Fibroblast of skin of left quadriceps (primary cell): ENCODE results near the gene PRKG1.
A peak's percentile ranks its signal among the peaks of the same experiment; 100 is the strongest.
"Not testable (repeated sequence)": the region's sequence is repeated elsewhere in the genome, so short reads cannot be mapped to it uniquely, and the experiment has no call there.

Experiments
- DNase-seq, 2 experiments: peaks; one replicate each; pipeline ENCODE4 v3.0.0-alpha.2; 2013; ENCODE audit warnings: low read depth in 2 of 2

PRKG1 gene

DNA sequence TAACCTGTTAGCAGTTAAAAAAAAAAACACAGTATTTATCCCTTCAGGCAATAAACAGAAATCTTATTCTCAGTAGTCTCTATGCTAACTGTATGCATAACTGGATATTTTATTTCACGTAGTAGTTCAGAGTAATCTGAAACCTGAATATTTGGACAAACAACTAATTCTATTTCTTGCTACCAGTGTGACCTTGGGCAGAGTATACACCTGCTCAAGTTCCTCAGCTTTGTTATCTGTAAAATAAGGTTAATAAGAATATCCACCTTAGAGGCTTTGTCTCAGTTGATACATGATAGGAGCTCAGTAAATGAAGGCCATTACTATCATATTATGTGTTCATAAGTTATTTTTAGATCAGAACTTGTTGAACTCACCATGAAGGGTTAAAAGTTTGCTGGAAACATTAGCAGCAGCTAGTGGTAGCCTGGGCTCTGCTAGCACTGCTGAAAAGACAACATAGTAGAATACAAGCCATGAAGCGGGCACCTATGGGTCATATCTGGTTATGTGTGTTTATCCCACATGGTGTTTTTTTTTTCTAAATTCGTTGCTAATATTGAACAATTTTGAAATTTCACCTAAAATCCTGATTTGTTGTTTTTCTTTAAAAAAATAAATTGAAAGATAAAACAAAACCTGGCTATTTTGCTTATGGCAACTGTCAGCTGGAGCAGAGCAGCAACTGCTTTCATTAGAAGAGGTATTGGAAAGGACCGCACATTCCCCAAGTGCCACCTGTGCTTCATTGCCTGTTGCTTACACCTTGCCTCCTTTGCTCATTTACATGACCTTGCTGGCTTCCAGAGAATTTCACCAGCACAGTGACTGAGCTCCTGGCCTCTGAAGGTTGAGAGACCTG, 303.0 kb downstream of the PRKG1 start:
- DNase-seq, result no peak

DNA sequence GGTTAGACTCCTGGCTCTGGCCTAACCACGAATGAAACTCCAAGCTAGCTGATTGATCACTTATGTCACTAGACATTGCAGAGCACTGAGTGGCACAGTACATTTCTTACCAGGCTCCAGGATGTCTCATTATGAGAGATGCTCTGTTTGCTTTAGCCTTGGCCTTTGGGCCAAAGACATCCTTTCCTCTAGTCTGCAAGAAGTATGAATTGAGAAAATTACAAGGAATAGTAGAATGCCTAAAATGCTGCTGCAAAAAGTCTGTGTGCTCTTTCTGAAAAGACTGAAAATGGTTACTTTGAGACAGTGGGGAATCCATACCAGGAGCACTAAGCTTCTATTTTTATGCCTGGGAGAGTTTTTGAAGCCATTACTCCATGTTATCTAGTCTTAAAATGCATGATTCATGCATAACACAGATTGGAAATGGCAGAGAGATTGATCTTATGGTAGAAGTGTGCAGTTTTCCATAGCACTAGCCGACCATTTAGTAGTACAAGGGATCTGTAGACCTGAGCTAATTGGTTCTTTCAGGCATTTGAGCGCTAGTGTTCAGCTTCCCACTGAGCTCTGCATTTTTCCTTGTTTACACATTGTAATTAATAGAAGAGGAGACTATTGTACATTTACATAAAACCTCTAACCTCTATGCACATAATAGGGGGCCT, 303.8 kb downstream of the PRKG1 start:
- no peak for DNase-seq

DNA sequence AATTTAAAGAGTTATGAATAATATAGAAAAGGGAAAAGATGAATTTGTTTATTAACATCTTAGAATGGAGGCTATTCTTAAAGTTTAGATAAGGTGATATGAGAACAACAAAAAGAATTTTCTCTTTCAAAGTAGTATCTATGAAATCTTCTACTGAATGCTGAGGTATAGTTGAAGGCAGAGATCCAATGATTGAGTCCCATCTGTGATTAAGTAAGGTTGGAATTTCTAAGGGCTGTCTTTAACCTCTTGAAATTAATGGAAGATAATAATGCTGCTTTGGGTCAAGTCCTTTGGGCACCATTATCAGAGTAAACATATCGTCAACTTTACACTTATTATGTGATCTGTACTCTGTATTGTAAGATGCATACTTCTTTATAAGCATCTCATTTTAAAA, 307.9 kb downstream of the PRKG1 start:
- no peak for DNase-seq

DNA sequence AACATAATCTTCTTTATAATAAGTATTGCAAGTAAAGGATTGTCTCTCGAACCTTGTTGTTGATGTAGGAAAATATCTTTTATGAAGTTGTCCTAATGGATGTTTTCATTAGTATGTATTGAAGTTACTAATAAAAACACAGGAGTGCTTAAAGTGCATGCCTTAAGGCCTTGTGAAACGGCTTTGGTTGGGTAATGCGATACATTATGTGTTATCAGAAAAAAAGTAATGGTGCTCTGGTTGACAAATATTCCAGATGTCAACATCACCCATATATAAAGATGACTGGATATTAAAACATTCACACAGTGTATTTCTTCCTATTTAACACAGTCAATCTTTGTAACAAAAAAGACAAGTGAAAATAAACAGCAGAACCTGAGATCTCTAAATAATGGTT, 310.7 kb downstream of the PRKG1 start:
- no peak for DNase-seq

DNA sequence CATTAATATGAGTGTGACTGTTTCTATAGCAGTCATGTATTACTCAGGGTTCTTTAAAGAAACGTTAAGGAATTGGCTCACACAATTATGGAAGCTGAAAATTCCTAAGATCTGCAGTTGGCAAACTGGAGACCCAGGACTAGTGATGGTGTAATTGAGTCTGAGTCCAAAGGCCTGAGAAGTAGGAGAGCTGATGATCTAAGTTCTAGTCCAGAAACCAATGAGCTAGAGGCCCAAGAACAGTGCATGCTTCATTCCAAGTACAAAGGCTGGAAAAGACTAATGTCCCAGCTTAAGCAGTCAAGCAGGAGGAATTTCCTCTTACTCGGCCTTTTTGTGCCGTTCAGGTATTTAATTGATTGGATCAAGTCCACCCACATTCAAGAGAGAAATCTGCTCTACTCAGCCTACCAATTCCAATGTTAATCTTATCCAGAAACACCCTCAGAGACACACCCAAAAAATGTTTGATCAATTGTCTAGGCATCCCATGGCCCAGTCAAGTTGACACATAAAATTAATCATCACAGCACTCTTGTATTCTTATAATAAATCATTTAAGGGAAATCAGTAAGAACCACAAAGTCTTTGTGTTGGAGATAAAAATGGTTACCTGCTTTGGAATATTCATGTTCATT, 312.1 kb downstream of the PRKG1 start:
- no peak for DNase-seq

DNA sequence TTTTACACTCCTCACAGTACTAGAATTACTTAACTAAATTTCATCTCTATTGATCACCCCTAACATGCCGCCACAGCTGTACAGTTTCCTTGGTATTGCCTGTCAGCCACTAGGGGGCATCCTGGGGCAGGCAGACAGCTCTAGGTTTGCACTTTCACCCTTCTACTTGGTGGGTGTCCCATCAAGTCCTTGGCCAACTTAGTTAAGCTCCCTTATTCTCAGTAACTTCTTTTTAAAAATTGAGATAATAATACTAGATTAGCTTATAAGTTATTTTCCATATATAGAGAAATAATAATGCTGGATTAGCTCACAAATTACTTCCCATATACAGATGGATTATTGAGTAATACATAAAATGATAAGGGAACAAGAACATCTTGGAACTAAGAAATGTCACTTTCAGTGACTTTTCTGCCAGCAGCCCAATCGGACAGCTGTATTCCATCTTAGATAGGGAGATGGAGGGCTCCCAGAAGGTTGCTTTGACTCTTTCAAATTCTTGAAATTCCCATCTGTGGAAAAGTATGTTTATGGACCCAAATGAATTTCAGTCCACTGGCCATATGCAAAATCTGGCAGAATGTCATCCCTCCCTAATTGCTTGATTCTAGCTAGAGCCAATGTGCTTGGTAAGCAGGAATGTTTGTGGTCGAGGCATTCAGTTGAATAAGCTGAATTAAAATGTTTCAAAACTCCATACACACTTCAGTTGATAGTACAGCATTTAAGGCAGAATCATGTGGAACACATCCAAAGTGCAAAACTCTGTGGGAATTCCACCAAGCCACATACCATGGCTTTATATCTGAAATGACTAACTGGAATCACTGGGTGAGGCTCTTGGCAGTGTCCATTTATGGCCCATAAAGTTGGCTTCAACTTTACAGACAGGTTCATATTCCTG, 315.4 kb downstream of the PRKG1 start:
- peak; percentile 100 for DNase-seq

DNA sequence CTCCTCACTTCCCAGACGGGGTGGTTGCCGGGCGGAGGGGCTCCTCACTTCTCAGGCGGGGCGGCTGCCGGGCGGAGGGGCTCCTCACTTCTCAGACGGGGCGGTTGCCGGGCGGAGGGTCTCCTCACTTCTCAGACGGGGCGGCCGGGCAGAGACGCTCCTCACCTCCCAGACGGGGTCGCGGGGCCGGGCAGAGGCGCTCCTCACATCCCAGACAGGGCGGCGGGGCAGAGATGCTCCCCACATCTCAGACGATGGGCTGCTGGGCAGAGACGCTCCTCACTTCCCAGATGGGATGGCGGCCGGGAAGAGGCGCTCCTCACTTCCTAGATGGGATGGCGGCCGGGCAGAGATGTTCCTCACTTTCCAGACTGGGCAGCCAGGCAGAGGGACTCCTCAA, 318.7 kb downstream of the PRKG1 start:
- DNase-seq, result not testable (repeated sequence)

DNA sequence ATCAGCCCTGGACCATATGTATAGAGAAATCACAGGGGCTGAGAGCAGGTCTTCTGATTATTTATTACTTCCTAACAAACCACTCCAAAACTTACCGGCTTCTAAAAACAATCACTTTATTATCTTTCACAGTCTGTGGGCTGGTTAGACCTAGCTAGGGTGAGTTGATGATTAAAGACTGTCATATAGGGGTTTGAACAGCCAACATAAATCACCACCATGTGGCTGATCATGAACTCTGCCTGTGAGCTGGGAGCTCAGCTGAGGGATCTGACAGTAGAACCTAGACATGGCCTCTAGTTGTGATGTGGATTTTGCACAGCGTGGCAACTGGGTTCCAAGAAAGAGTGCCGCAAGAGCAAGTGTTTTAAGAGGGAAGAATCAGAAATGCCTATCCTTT, 319.8 kb downstream of the PRKG1 start:
- DNase-seq, result no peak

DNA sequence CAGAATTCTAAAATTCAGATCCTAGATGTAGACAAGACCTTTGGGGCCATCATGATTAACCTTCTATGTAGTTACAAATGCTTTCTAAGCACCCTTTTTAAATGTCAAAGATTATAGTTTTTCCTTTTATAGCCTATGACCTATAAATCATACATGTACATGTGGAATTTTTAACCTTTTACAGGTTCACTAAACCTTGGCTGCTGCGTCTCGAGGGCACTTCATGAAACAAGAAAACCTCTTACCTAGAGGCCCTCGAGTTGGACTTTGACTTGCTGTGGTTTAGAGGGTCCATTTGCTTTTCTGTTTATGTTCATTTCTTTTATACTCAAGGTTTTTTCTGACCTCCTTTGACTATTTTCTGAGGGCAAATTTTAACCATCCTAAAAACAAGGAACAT, 323.0 kb downstream of the PRKG1 start:
- no peak for DNase-seq

DNA sequence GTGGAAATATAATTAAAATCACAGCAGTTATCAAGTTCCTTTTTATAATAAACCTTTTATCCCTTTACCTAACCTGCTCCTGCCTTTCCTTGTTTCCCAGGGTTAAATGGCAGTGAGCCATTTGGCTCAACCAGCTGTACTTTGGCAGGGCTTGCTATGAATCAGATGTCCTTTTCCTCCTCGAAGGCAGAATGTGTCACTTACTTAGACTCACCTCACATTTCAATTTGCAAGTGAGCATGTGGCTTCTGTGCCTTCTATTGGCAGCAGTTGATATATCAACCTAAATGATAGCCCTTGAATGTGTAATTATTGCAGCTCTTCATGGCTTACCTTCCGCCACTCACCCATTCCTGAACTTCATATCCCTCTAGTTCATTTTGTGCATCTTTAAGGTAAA, 323.4 kb downstream of the PRKG1 start:
- peak in 1 of 2 experiments; percentile 28 for DNase-seq

DNA sequence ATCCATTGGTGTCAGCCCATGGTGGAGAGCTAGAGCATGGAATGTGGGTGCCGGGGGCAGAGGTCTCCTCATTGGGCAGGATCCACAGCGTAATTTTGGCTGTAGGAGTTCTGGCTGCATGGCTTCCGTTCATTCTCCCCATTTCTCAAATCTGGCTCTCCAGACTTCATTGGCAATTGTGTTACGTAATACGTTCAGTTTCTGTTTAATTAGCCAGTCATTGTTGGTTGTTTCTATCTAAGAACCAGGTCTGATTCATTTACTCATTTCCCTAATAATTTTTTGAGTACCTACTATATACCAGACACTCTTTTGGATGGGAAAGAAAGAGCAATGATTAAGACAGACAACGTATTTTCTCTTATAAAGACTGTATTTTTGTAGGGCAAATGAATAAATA, 325.6 kb downstream of the PRKG1 start:
- DNase-seq, result no peak

DNA sequence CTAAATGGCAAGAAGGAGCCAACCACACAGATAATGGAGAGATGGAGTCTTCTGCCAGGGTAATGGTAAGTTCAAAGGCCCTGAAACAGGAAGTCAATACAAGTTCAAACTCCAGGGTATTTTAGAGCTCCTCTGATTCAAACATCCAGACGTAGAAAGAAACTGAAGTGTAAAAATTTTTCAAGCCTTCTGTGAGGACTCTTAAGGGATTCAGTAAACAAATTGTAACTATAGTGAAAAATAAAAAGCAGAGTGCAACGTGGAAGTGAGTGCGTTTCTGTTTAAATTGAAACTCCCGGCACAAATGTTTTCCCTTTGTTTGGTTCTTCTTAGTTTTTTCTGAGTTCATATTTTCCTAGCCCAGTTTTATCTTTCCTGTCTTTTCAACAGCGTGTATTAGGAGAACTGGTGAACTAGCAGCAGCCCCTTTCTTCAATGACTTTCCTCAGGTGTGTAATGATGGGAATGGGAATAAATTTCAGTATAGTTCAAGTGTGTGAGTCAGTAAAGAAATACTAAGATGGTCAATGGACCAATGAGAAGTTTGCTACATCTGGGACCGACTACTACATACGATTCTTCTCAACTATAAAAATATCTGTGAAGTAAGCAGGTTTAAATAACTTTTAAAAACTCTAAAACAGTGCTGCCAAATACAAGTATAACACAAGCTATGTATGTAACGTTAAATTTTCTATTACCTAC, 326.3 kb downstream of the PRKG1 start:
- DNase-seq, result no peak

DNA sequence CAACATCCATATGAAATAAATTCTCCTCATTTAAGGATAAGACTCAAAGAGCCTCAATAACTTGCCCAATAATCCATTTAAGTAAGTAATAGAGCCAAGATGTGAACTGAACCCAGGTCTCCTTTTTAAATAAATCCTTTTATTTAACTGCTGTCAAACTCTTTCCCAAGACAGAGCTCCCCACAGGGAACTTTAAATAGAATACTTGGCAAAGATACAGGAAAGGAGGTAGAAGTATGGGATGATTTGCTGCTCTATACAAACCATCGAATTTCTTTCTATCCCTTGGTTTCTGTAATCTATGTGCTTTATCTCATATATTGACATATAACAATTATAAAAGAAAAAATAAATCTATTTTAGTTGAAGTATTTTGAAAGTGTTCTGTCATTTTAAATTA, 329.2 kb downstream of the PRKG1 start:
- peak; percentile 42 to 44 for DNase-seq

DNA sequence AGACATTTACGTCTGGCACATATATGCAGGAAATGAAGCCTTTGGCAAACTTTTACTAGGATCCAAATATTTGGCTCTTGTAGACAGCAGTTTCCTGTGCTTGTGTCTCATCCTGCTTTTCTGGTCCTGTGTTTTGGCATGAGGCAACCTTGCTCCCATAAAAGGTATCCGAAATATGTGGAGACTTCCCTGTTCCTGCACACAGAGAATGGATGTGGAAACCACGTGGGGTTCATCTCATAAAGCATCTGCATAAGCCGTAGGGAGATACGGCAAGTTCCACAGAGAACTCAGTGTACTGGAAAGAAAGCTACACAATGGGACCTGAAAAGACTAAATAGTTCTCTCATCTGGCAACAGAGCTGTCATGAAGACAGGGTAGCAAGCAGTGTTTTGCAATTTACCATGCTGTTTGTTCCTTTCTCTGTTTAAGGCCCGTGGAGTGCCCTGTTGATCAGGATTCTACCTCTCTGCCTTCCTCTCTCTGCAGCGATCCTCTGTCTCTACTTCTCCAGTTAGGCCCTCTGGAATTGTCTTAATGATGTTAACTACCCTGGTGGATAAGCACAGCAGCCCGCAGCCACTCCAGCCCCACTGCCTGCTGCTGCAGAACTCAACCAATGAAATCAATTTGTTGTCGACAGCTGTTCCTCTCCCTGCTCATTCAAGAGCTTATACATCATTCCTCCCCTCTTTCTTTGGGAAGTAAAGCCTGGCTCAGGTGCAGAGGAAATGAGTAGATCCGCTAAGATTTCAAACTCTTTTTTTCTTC, 331.5 kb downstream of the PRKG1 start:
- peak; percentile 69 to 70 for DNase-seq

DNA sequence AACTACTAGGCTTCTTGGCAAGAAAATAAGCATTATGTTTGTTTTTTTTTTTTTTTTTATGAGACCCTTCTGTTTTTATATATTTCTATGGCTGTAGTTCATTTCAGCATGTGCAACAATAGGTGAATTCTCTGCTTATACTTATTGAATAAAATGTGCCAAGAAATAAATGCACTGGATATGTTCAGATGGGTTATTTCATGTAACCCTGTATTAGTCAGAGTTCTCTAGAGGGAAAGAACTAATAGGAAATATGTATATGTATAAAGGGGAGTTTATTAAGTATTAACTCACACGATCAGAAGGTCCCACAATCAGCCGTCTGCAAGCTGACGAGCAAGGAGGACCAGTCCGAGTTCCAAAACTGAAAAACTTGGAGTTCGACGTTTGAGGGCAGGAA, 332.3 kb downstream of the PRKG1 start:
- DNase-seq, result no peak

DNA sequence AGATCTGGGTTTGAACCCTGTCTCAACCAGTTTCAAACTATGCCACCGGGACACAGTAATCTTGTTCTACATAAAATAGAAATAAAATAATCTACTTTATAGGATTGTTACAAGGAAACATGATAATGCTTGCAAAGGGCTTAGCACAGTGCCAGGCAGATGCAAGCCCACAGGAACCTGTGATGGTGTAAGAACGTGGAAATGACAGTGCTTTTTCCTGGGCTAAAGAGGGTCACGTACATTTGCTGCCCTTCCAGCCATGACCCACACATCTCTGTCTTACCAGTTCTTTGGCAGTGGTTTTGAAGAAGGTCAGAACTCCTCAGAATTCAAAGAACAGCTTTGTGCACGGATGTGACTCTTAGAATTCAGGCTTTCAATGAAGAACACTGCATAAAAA, 342.2 kb downstream of the PRKG1 start:
- DNase-seq, result no peak

DNA sequence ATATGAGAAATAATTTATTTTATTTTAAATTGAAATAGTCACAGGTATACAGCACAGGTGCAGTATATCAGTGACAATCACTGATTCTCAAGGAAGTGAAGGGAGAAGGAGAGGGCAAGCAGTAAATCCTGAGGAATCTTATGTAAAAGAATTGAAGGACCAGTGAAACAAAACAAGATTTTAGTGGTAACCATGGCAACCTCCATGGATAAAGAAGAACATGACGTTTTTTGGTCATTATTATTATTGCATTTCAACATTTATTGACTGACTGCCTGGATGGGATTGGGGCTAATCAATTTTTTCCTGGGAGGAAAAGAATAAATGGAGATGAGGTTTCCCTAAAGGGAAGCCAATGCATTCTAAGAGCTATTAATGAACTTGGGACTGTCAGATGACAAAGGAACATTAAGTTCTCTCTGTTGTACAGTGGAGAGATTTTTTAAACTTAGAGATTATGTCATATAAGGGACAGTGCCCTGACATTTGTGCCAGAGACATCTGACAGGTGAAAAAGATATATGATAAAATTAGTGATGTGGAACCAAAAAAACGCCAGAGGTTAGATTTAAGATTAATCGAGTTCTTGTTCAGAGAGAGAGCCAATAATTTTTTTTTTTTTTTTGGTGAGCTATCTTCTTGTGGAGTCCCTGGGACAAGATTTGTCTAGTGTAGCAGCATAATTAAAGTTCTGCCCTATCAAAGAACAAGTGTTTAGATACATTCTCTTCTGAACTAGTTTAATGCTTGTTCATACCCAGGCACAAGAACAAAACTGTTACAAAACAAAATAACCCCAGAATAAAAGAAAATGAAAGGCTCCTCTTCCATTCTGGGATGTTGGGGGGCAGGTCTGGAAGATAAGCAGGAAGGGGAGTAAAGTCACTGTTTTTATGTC, 345.2 kb downstream of the PRKG1 start:
- DNase-seq, result no peak

DNA sequence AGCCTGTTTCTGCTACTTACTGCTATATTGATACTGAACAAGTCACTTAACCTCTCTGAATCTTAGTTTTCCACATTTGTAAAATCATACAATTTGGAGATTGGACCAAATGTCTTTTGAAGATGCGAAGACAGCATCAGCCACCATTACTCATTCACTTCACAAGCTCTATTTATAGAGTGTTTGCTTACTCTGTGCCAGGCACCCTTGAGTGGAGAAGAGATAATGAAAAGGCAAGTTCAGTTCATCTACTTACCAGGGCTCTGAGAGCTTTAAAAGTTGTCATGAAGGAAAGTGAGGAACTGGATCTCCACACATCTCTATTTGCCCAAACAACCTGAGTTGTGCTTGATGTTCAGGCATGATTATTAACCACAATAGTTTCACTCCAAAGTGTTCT, 347.6 kb downstream of the PRKG1 start:
- no peak for DNase-seq
